OCI-LY7 (cell line): ENCODE data around the gene MYO18B. TPM values are rescaled to one million over a fixed set of nuclear protein-coding genes. Genes with fewer than 3 reads are reported as not detected.

ENCODE experiments used
- BruUV-seq: library from RNA; stranded (reverse); fragments of 400-500 nt; replicated peaks from 2 replicates; lab custom pipeline; 2021; lab: Mats Ljungman, UMichigan
- CTCF ChIA-PET: fragments of 300-600 bp; sonication (Branson Sonifier 250); formaldehyde crosslinking; loops from one replicate; lab custom pipeline; 2022; ENCODE audit warnings: antibody characterized with exemption; ENCODE audit not compliant: unreplicated experiment; lab: Charles Lee
- POLR2A ChIA-PET: fragments of 300-600 bp; sonication (Branson Sonifier 250); formaldehyde crosslinking; loops from one replicate; lab custom pipeline; 2022; ENCODE audit warnings: antibody characterized with exemption; lab: Charles Lee
- DNase-seq: peaks from one replicate; pipeline ENCODE4 v3.0.0-alpha.2; 2015; ENCODE audit warnings: low spot score
- H2AFZ ChIP-seq: fragments of 200-600 bp; sonication (generic), shearing (Covaris generic); 2 replicates; pipeline ENCODE4 v1.6.1; 2014; ENCODE audit warnings: mild to moderate bottlenecking, antibody characterized with exemption, low read length, moderate library complexity
- H3K27ac ChIP-seq: fragments of 200-600 bp; sonication (generic); 2 replicates; pipeline ENCODE4 v1.5.1; 2014; ENCODE audit warnings: mixed run types, low read depth, mild to moderate bottlenecking, moderate library complexity, low read length, inconsistent platforms; ENCODE audit not compliant: poor library complexity, severe bottlenecking
- H3K36me3 ChIP-seq: fragments of 200-600 bp; sonication (generic); 2 replicates; pipeline ENCODE4 v1.6.1; 2014; ENCODE audit warnings: mild to moderate bottlenecking, antibody characterized with exemption, low read length, moderate library complexity, mixed read lengths; ENCODE audit not compliant: insufficient read depth
- H3K4me1 ChIP-seq: fragments of 200-600 bp; sonication (generic); 2 replicates; pipeline ENCODE4 v1.5.1; 2014; ENCODE audit warnings: mild to moderate bottlenecking, low read length; ENCODE audit not compliant: insufficient read depth, poor library complexity, severe bottlenecking
- H3K4me2 ChIP-seq: fragments of 200-600 bp; sonication (generic); 2 replicates; pipeline ENCODE4 v1.6.1; 2014; ENCODE audit warnings: mild to moderate bottlenecking, low read length
- H3K4me3 ChIP-seq: fragments of 200-600 bp; sonication (generic); 2 replicates; pipeline ENCODE4 v1.5.1; 2014; ENCODE audit warnings: mild to moderate bottlenecking, low read depth, low read length; ENCODE audit not compliant: poor library complexity, severe bottlenecking
- H3K79me2 ChIP-seq: fragments of 200-600 bp; sonication (generic); 2 replicates; pipeline ENCODE4 v1.6.1; 2016; ENCODE audit warnings: low read depth, mild to moderate bottlenecking, low read length, moderate library complexity, mixed read lengths; ENCODE audit not compliant: insufficient read depth
- H3K9me2 ChIP-seq: fragments of 200-600 bp; sonication (generic); 2 replicates; pipeline ENCODE4 v1.6.1; 2016; ENCODE audit warnings: mild to moderate bottlenecking, low read length, mixed read lengths; ENCODE audit not compliant: insufficient read depth
- H3K9me3 ChIP-seq: fragments of 200-600 bp; sonication (generic); 2 replicates; pipeline ENCODE4 v1.6.1; 2014; ENCODE audit warnings: mild to moderate bottlenecking, mixed run types, low read length, mixed read lengths
- H4K20me1 ChIP-seq: fragments of 200-600 bp; sonication (generic); 2 replicates; pipeline ENCODE4 v1.6.1; 2014; ENCODE audit warnings: mild to moderate bottlenecking, antibody characterized with exemption, low read length, moderate library complexity, mixed read lengths; ENCODE audit not compliant: insufficient read depth
- CTCF ChIP-seq: fragments of 200-600 bp; sonication (generic); conservative IDR thresholded peaks from 2 replicates; pipeline ENCODE4 v1.5.1; 2014; ENCODE audit warnings: mild to moderate bottlenecking, antibody characterized with exemption, low read length, moderate library complexity, mixed read lengths
- EZH2phosphoT487 ChIP-seq: fragments of 200-600 bp; sonication (generic); IDR thresholded peaks from 2 replicates; pipeline ENCODE4 v1.6.1; 2018; ENCODE audit warnings: low read depth, borderline replicate concordance, mild to moderate bottlenecking, mixed run types, antibody characterized with exemption, low read length, moderate library complexity, mixed read lengths
- intact Hi-C: fragments of 100-400 bp; cut with micrococcal nuclease; formaldehyde crosslinking; loops from one replicate; pipeline ENCODE4 v1.10.0; 2022; ENCODE audit not compliant: unreplicated experiment
- small RNA-seq: library from RNA; depleted of rRNA; stranded (forward); fragments of <200 nt; gene quantifications from one replicate; pipeline ENCODE3, GENCODE V24; 2014
- total RNA-seq, 2 experiments: library from RNA; depleted of rRNA in 1 of 2; stranded (reverse); fragments of >200 nt in 1 of 2; shearing (Covaris generic) in 1 of 2; gene quantifications; 2 replicates each; pipeline ENCODE4 v1.2.3, GENCODE V29; 2014 to 2022

The MYO18B gene
- total RNA-seq, 2 experiments from 2014 or later, result not detected

- no peak overlapping the region for H3K4me2 ChIP-seq
- H2AFZ ChIP-seq, result no peak overlapping the region
- no peak overlapping the region for H3K27ac ChIP-seq
- no peak for DNase-seq
- no peaks in the 10 kb centered on the region for H3K4me1 ChIP-seq
- BruUV-seq, result no TSS peak
- no peaks in the 10 kb centered on the region for H3K9me2 ChIP-seq
- CTCF ChIA-PET, result no interaction called here
- POLR2A ChIA-PET, result no interaction called here
- no peak for TF ChIP-seq CTCF
- TF ChIP-seq EZH2phosphoT487, result no peak
- H3K36me3 ChIP-seq, result no peaks in the 10 kb centered on the region
- no peaks in the 10 kb centered on the region for H3K79me2 ChIP-seq
- intact Hi-C loops, result no loop called here
- no peaks in the 10 kb centered on the region for H3K9me3 ChIP-seq
- no peak overlapping the region for H3K4me3 ChIP-seq
- H4K20me1 ChIP-seq, result no peaks in the 10 kb centered on the region
Measured at GRCh38 chr22:26072621-26073020, 330.6 kb downstream of the MYO18B start.

DNA sequence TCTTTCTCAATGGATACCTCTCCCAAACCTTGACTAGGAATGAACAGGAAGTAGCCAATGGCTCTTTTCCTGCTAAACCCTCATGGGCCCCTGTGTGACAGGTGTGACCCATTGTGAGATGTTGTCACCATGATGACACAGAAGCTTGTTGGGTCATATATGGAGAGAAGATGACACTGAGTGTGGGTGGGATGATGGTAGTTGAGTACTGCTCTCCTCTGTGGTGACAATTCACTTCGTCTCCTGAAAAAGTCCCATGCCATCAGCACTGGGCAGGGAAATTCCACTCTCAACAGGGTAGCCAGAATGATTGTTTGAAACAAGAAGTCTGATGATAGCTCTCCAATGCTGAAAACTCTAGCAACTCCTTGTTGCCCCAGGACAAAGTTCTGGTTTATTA lies 333.3 kb downstream of the MYO18B start:
- Histone ChIP-seq H2AFZ (no peak overlapping the region), H3K36me3 (no peaks in the 10 kb centered on the region), H3K4me1 (no peaks in the 10 kb centered on the region), H3K79me2 (no peaks in the 10 kb centered on the region), H4K20me1 (no peaks in the 10 kb centered on the region), H3K9me3 (no peaks in the 10 kb centered on the region), H3K9me2 (no peaks in the 10 kb centered on the region), H3K4me3 (no peak overlapping the region), H3K27ac (no peak overlapping the region), H3K4me2 (no peak overlapping the region)
- DNase-seq, result no peak
- TF ChIP-seq CTCF, result no peak
- TF ChIP-seq EZH2phosphoT487, result no peak
- BruUV-seq, result no TSS peak
- POLR2A ChIA-PET, result no interaction called here
- intact Hi-C loops, result no loop called here
- CTCF ChIA-PET, result no interaction called here

DNA sequence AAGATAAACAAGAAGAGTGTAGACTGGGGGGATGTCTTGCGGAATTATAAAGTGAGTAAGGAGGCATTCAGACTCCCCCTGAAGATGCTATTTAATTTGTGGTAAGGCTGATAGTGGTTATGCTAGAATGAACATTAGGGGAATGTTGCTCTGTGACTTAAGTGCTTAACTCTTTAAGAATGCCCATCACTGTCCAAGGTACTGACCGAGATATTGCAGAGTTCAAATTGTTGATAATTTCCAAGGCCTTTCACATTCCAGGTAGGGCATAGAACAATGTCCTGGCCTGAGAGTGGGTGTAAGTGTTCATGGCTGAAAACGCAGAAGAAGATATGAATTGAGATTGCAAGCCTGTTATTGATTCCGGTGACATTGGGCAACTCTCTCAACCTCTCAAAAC lies 337.0 kb downstream of the MYO18B start:
- Histone ChIP-seq H3K4me3 (no peak overlapping the region), H2AFZ (no peak overlapping the region), H3K27ac (no peak overlapping the region), H3K79me2 (no peaks in the 10 kb centered on the region), H3K36me3 (no peaks in the 10 kb centered on the region), H4K20me1 (no peaks in the 10 kb centered on the region), H3K4me2 (no peak overlapping the region), H3K9me2 (no peaks in the 10 kb centered on the region), H3K9me3 (no peaks in the 10 kb centered on the region), H3K4me1 (no peaks in the 10 kb centered on the region)
- intact Hi-C loops, result no loop called here
- DNase-seq, result no peak
- BruUV-seq, result no TSS peak
- TF ChIP-seq EZH2phosphoT487 (no peak), CTCF (no peak)
- ChIA-PET POLR2A (no interaction called here), CTCF (no interaction called here)

Small RNA genes lying within 50 kb of the gene (small RNA-seq; reads per million reads assigned to genes)
- gene RN7SKP169 (0.31 reads per million), gene RNA5SP494 (not detected), gene Z98949.2 (not detected)

Other genes with a start within 250 kb of the MYO18B start
- 11.1 and 14.2 TPM in 2 replicates for gene GRK3, start 177.5 kb upstream of the MYO18B start, total RNA-seq (2014; rRNA removed; shearing (Covaris generic))
- gene GRK3, start 177.5 kb upstream of the MYO18B start, total RNA-seq (2022), result 39.3 and 39.5 TPM in 2 replicates